Esophagus muscularis mucosa (tissue), 4 donors: Measurements from ENCODE around the gene ZNF280C.

Source experiments
- CTCF ChIP-seq, 3 experiments: fragments of 200-600 bp in 2 of 3; fragments of 450-650 bp in 1 of 3; sonication (generic) in 2 of 3; IDR thresholded peaks; one replicate each; pipeline ENCODE4 v1.5.1; 2017 to 2019; ENCODE audit warnings: antibody characterized with exemption in 3 of 3, mild to moderate bottlenecking in 2 of 3, moderate library complexity in 1 of 3
- EP300 ChIP-seq: sonication (generic); formaldehyde crosslinking; IDR thresholded peaks from one replicate; pipeline ENCODE4 v1.6.1; 2017; ENCODE audit warnings: antibody characterized with exemption
- POLR2A ChIP-seq: fragments of 450-650 bp; IDR thresholded peaks from one replicate; pipeline ENCODE4 v1.6.1; 2017; ENCODE audit warnings: antibody characterized with exemption, moderate library complexity, mild to moderate bottlenecking, low read depth
- POLR2AphosphoS5 ChIP-seq, 2 donors: sonication (generic); formaldehyde crosslinking; IDR thresholded peaks; one replicate each; pipeline ENCODE4 v1.6.1; 2017; ENCODE audit warnings: antibody characterized with exemption in 2 of 2

- no peak for TF ChIP-seq CTCF (IDR thresholded peaks at IDR 0.05)
- no peak for TF ChIP-seq POLR2AphosphoS5 (IDR thresholded peaks at IDR 0.05)
- no peak for TF ChIP-seq POLR2A
- TF ChIP-seq EP300, result no peak
These were observed 102.3 kb downstream of the ZNF280C start for GRCh38 chrX:130166503-130166777.
